Nephron (organoid): ENCODE results near the gene HTR3E.
A peak's percentile ranks its signal among the peaks of the same experiment; 100 is the strongest.

ENCODE experiments used
- H3K27ac Mint-ChIP-seq, 3 experiments: 2 replicates each; pipeline ENCODE4 v1.8.0; 2020; ENCODE audit warnings: mixed read lengths in 3 of 3, mild to moderate bottlenecking in 2 of 3, moderate library complexity in 1 of 3
- H3K27me3 Mint-ChIP-seq: 2 replicates; pipeline ENCODE4 v1.8.0; 2021; ENCODE audit warnings: low read depth, mild to moderate bottlenecking, moderate library complexity, mixed read lengths
- H3K36me3 Mint-ChIP-seq: 2 replicates; pipeline ENCODE4 v1.8.0; 2020; ENCODE audit warnings: low read depth, mixed read lengths
- H3K4me1 Mint-ChIP-seq: 2 replicates; pipeline ENCODE4 v1.8.0; 2020; ENCODE audit warnings: mixed read lengths
- H3K4me3 Mint-ChIP-seq, 3 experiments: 2 replicates each; pipeline ENCODE4 v1.8.0; 2020; ENCODE audit warnings: mild to moderate bottlenecking in 3 of 3, mixed read lengths in 3 of 3, moderate library complexity in 2 of 3
- H3K9me3 Mint-ChIP-seq: 2 replicates; pipeline ENCODE4 v1.8.0; 2020; ENCODE audit warnings: mixed read lengths
- CTCF ChIP-seq, 3 experiments: fragments of 200-600 bp; sonication (generic); IDR thresholded peaks; one replicate each; pipeline ENCODE4 v1.5.0; 2021; ENCODE audit warnings: antibody characterized with exemption in 3 of 3; ENCODE audit not compliant: unreplicated experiment in 3 of 3

Gene HTR3E

GRCh38 chr3:184085389-184085852 lies 11.4 kb upstream of the HTR3E start:
- Mint-ChIP-seq H3K36me3 (no peaks in the 10 kb centered on the region), H3K4me1 (no peaks in the 10 kb centered on the region), H3K27ac (no peak overlapping the region), H3K9me3 (no peaks in the 10 kb centered on the region), H3K4me3 (no peak overlapping the region), H3K27me3 (no peaks in the 10 kb centered on the region)
- TF ChIP-seq CTCF (IDR thresholded peaks at IDR 0.05; ENCODE audit: unreplicated experiment in 3 of 3), result no peak

DNA sequence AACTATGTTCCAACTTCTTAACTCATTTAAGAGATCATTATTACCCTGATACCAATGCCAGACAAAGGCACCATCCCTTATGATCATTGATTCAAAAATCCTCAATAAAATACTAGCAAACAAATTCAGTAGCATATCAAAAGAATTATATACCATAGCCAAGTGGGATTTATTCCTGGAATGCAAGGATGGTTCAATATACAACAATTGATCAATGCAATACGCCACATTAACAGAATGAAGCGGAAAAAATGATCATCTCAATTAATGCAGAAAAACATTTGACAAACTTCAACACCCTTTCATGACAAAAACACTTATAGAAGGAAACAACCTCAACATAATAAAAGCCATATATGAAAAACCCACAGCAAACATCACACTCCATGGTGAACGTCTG lies 4.7 kb upstream of the HTR3E start:
- Mint-ChIP-seq H3K36me3 (no peaks in the 10 kb centered on the region), H3K4me1 (no peaks in the 10 kb centered on the region), H3K9me3 (peaks cover 16% of the 10 kb centered on the region), H3K27ac (no peak overlapping the region), H3K27me3 (peaks cover 3% of the 10 kb centered on the region), H3K4me3 (no peak overlapping the region)
- no peak for TF ChIP-seq CTCF (IDR thresholded peaks at IDR 0.05; ENCODE audit: unreplicated experiment in 3 of 3)

- TF ChIP-seq CTCF (IDR thresholded peaks at IDR 0.05; ENCODE audit: unreplicated experiment in 3 of 3), result no peak
- Mint-ChIP-seq H3K27ac (no peak overlapping the region), H3K4me3 (no peak overlapping the region), H3K36me3 (no peaks in the 10 kb centered on the region), H3K27me3 (peaks cover 13% of the 10 kb centered on the region), H3K9me3 (peaks cover 7% of the 10 kb centered on the region), H3K4me1 (peaks cover 14% of the 10 kb centered on the region)
Measured at GRCh38 chr3:184097556-184097955, 692 bp downstream of the HTR3E start.

- Mint-ChIP-seq H3K27me3 (peaks cover 10% of the 10 kb centered on the region), H3K9me3 (peaks cover 3% of the 10 kb centered on the region), H3K36me3 (no peaks in the 10 kb centered on the region), H3K4me1 (peaks cover 14% of the 10 kb centered on the region), H3K27ac (peak overlapping the region in 1 of 3 experiments; percentile 6), H3K4me3 (no peak overlapping the region)
- no peak for TF ChIP-seq CTCF (IDR thresholded peaks at IDR 0.05; ENCODE audit: unreplicated experiment in 3 of 3)
Measured at GRCh38 chr3:184099806-184100686, 3.2 kb downstream of the HTR3E start.

DNA sequence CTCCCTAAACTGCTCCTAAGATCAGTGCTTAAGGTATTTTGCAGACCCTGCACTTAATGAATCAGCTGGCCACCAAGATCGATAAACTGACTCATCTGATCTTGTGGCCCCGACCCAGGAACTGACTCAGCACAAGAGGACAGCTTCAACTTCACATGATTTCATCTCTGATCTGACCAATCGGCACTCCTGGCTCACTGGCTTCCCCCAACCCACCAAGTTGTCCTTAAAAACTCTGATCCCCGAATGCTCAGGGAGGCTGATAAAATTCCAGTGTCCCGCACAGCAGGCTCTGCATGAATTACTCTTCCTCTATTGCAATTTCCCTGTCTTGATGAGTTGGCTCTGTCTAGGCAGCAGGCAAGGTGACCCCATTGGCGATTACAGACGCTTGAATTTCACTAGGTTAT lies 13.5 kb downstream of the HTR3E start:
- Mint-ChIP-seq H3K4me3 (no peak overlapping the region), H3K27me3 (peaks cover 9% of the 10 kb centered on the region), H3K4me1 (no peaks in the 10 kb centered on the region), H3K9me3 (no peaks in the 10 kb centered on the region), H3K27ac (no peak overlapping the region), H3K36me3 (no peaks in the 10 kb centered on the region)
- no peak for TF ChIP-seq CTCF (IDR thresholded peaks at IDR 0.05; ENCODE audit: unreplicated experiment in 3 of 3)

DNA sequence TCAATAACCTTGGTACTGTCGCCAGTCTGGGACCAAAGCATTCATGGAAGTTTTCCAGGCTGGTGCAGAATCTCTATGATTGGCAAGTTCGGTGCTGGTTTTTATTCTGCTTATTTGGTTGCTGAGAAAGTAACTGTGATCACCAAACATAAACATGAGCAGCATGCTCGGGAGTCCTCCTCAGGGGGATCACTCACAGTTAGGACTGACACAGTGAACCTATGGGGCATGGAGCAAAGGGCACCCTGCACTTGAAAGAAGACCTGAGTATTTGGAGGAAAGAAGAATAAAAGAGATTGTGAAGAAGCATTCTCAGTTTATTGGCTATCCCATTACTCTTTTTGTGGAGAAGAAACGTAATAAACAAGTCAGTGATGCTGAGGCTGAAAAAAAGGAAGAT lies 19.2 kb downstream of the HTR3E start:
- TF ChIP-seq CTCF (IDR thresholded peaks at IDR 0.05; ENCODE audit: unreplicated experiment in 3 of 3), result no peak
- Mint-ChIP-seq H3K36me3 (no peaks in the 10 kb centered on the region), H3K9me3 (no peaks in the 10 kb centered on the region), H3K27me3 (peaks cover 14% of the 10 kb centered on the region), H3K27ac (no peak overlapping the region), H3K4me3 (no peak overlapping the region), H3K4me1 (no peaks in the 10 kb centered on the region)
